Liver (tissue), 9 donors: Measurements from ENCODE around the gene GABRA5. TPM values are rescaled to one million over a fixed set of nuclear protein-coding genes. Genes with fewer than 3 reads are reported as not detected.

Experiments used
- DNase-seq: peaks from one replicate; pipeline ENCODE4 v3.0.0-alpha.2; 2017; ENCODE audit warnings: low spot score
- H3K27ac ChIP-seq, 2 donors: one replicate each; pipeline ENCODE4 v1.7.0; 2013; ENCODE audit warnings: inconsistent platforms in 2 of 2, low read length in 2 of 2, control low read depth in 1 of 2, low read depth in 1 of 2, mild to moderate bottlenecking in 1 of 2
- H3K27me3 ChIP-seq, 4 donors: one replicate each; pipeline versions ENCODE4 v1.6.1 to v1.7.0; 2013; ENCODE audit warnings: low read length in 3 of 4, inconsistent platforms in 1 of 4, mild to moderate bottlenecking in 1 of 4, moderate library complexity in 1 of 4; ENCODE audit not compliant: control insufficient read depth in 4 of 4, insufficient read depth in 4 of 4
- H3K36me3 ChIP-seq, 4 donors: one replicate each; pipeline versions ENCODE4 v1.6.1 to v1.7.0; 2013; ENCODE audit warnings: low read length in 3 of 4, mild to moderate bottlenecking in 3 of 4, low read depth in 1 of 4, moderate library complexity in 1 of 4; ENCODE audit not compliant: control insufficient read depth in 4 of 4, insufficient read depth in 3 of 4
- H3K4me1 ChIP-seq, 4 donors: one replicate each; pipeline versions ENCODE4 v1.6.1 to v1.7.0; 2013; ENCODE audit warnings: low read length in 3 of 4, mild to moderate bottlenecking in 3 of 4, moderate library complexity in 1 of 4; ENCODE audit not compliant: control insufficient read depth in 4 of 4, insufficient read depth in 4 of 4
- H3K4me3 ChIP-seq, 3 donors: one replicate each; pipeline versions ENCODE4 v1.6.1 to v1.7.0; 2013; ENCODE audit warnings: low read length in 3 of 3, control low read depth in 1 of 3, low read depth in 1 of 3, mild to moderate bottlenecking in 1 of 3
- H3K9ac ChIP-seq, 2 donors: one replicate each; pipeline ENCODE4 v1.7.0; 2013; ENCODE audit warnings: low read length in 2 of 2, mild to moderate bottlenecking in 2 of 2, moderate library complexity in 2 of 2, control low read depth in 1 of 2, low read depth in 1 of 2
- H3K9me3 ChIP-seq, 4 donors: one replicate each; pipeline versions ENCODE4 v1.6.1 to v1.7.0; 2013; ENCODE audit warnings: low read length in 3 of 4; ENCODE audit not compliant: control insufficient read depth in 4 of 4
- EGR1 ChIP-seq, 2 donors: IDR thresholded peaks; 2 replicates each; pipeline ENCODE4 v1.6.1; 2016 to 2018; ENCODE audit warnings: antibody characterized with exemption in 2 of 2, low read depth in 2 of 2
- FOXA1 ChIP-seq: IDR thresholded peaks from 2 replicates; pipeline ENCODE4 v1.6.1; 2016; ENCODE audit warnings: antibody characterized with exemption
- FOXA2 ChIP-seq: IDR thresholded peaks from 2 replicates; pipeline ENCODE4 v1.6.1; 2016; ENCODE audit warnings: antibody characterized with exemption
- GABPA ChIP-seq, 2 donors: IDR thresholded peaks in 1 of 2; conservative IDR thresholded peaks in 1 of 2; 2 replicates each; pipeline ENCODE4 v1.6.1; 2016; ENCODE audit warnings: antibody characterized with exemption in 2 of 2, mild to moderate bottlenecking in 1 of 2, moderate library complexity in 1 of 2
- HNF4A ChIP-seq, 2 donors: conservative IDR thresholded peaks; 2 replicates each; pipeline ENCODE4 v1.6.1; 2016; ENCODE audit warnings: antibody characterized with exemption in 2 of 2, mild to moderate bottlenecking in 2 of 2
- HNF4G ChIP-seq: IDR thresholded peaks from 2 replicates; pipeline ENCODE4 v1.6.1; 2016; ENCODE audit warnings: antibody characterized with exemption
- JUND ChIP-seq, 2 donors: IDR thresholded peaks; 2 replicates each; pipeline ENCODE4 v1.6.1; 2016; ENCODE audit warnings: antibody characterized with exemption in 2 of 2
- NR2F2 ChIP-seq: IDR thresholded peaks from 2 replicates; pipeline ENCODE4 v1.6.1; 2016; ENCODE audit warnings: antibody characterized with exemption
- RAD21 ChIP-seq, 2 donors: IDR thresholded peaks; 2 replicates each; pipeline ENCODE4 v1.6.1; 2016; ENCODE audit warnings: antibody characterized with exemption in 2 of 2, mild to moderate bottlenecking in 2 of 2
- RXRA ChIP-seq, 2 donors: IDR thresholded peaks; 2 replicates each; pipeline ENCODE4 v1.6.1; 2017 to 2018; ENCODE audit warnings: antibody characterized with exemption in 2 of 2, mild to moderate bottlenecking in 1 of 2
- SP1 ChIP-seq: IDR thresholded peaks from 2 replicates; pipeline ENCODE4 v1.6.1; 2018; ENCODE audit warnings: antibody characterized with exemption, mild to moderate bottlenecking
- TAF1 ChIP-seq: conservative IDR thresholded peaks from 2 replicates; pipeline ENCODE4 v1.6.1; 2016; ENCODE audit warnings: antibody characterized with exemption, mild to moderate bottlenecking
- YY1 ChIP-seq: IDR thresholded peaks from 2 replicates; pipeline ENCODE4 v1.6.1; 2016; ENCODE audit warnings: antibody characterized with exemption, mild to moderate bottlenecking
- WGBS: extraction: QIAGEN DNeasy Blood & Tissue Kit; methylation state at CpG from one replicate; pipeline ENCODE4 v1.1.7; 2013; 5-methylcytosine and 5-hydroxymethylcytosine counted together
- polyA plus RNA-seq, 2 donors: library from polyadenylated mRNA; stranded (reverse) in 1 of 2; unstranded in 1 of 2; fragments of 200-250 nt in 1 of 2; fragments of >200 nt in 1 of 2; fragmentation: Nextera tagmentation in 1 of 2; extraction: Ambion mirVana in 1 of 2; gene quantifications; one replicate each; pipeline versions ENCODE4 v1.2.1 to v1.2.3, GENCODE V29; 2013 to 2015
- total RNA-seq, 2 donors: library from RNA; depleted of rRNA; stranded (reverse); fragments of >200 nt; gene quantifications; one replicate each; pipeline ENCODE4 v1.2.3, GENCODE V29; 2014
- TF ChIP-seq, protein P1 (sequence below): IDR thresholded peaks from 2 replicates; pipeline ENCODE4 v1.6.1; 2016; ENCODE audit warnings: antibody characterized with exemption
- TF ChIP-seq, protein P2 (sequence below): IDR thresholded peaks from 2 replicates; pipeline ENCODE4 v1.6.1; 2016; ENCODE audit warnings: antibody characterized with exemption, mild to moderate bottlenecking
- TF ChIP-seq, protein P3 (sequence below): IDR thresholded peaks from 2 replicates; pipeline ENCODE4 v1.6.1; 2016; ENCODE audit warnings: antibody characterized with exemption
- TF ChIP-seq, protein P4 (sequence below): fragments of 150-350 bp; IDR thresholded peaks from 2 replicates; pipeline ENCODE4 v1.5.1; 2017; ENCODE audit warnings: improper control_type of control experiment, low read depth, low read length; ENCODE audit not compliant: missing input control
- TF ChIP-seq, protein P5 (sequence below): IDR thresholded peaks from 2 replicates; pipeline ENCODE4 v1.6.1; 2016; ENCODE audit warnings: antibody characterized with exemption
- donor health status: healthy.
- donor health status: healthy.
- donor health status: healthy.
- donor health status: healthy.
- donor health status: healthy.

GABRA5 gene
- total and polyA plus RNA-seq, 4 donors: not detected

DNA sequence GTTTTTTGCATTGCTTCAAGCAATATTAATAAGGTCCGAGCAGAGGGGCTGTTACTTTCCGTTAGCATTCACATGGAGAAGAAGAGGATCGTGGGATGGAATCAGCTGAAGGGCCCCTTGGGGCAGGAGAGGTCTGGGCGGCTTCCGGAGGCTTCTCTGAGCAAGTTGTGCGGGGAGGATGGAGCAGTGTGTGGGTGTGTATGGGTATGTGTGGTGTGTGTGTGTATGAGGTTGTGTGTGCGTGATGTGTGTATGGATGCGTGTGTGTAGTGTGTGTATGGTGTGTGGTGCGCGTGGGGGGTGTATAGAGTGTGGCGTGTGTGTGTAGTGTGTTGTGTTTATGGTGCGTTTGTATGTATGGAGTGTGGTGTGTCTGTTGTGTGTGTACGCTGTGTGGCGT lies 25.8 kb downstream of the GABRA5 start:
- 83% methylated on average over 14 of the region's 14 CpGs for WGBS
- Histone ChIP-seq H3K4me1 (peaks cover 0 to 10% (median 6%) of the 10 kb centered on the region in 4 donors), H3K36me3 (no peaks in the 10 kb centered on the region), H3K27ac (no peak overlapping the region), H3K9me3 (no peaks in the 10 kb centered on the region), H3K9ac (no peak overlapping the region), H3K4me3 (no peak overlapping the region), H3K27me3 (peaks cover 2 to 6% (median 3%) of the 10 kb centered on the region in 4 donors)
- no peak for TF ChIP-seq FOXA2
- TF ChIP-seq, protein P1, sequence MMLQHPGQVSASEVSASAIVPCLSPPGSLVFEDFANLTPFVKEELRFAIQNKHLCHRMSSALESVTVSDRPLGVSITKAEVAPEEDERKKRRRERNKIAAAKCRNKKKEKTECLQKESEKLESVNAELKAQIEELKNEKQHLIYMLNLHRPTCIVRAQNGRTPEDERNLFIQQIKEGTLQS: no peak
- TF ChIP-seq, protein P2, sequence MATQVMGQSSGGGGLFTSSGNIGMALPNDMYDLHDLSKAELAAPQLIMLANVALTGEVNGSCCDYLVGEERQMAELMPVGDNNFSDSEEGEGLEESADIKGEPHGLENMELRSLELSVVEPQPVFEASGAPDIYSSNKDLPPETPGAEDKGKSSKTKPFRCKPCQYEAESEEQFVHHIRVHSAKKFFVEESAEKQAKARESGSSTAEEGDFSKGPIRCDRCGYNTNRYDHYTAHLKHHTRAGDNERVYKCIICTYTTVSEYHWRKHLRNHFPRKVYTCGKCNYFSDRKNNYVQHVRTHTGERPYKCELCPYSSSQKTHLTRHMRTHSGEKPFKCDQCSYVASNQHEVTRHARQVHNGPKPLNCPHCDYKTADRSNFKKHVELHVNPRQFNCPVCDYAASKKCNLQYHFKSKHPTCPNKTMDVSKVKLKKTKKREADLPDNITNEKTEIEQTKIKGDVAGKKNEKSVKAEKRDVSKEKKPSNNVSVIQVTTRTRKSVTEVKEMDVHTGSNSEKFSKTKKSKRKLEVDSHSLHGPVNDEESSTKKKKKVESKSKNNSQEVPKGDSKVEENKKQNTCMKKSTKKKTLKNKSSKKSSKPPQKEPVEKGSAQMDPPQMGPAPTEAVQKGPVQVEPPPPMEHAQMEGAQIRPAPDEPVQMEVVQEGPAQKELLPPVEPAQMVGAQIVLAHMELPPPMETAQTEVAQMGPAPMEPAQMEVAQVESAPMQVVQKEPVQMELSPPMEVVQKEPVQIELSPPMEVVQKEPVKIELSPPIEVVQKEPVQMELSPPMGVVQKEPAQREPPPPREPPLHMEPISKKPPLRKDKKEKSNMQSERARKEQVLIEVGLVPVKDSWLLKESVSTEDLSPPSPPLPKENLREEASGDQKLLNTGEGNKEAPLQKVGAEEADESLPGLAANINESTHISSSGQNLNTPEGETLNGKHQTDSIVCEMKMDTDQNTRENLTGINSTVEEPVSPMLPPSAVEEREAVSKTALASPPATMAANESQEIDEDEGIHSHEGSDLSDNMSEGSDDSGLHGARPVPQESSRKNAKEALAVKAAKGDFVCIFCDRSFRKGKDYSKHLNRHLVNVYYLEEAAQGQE: no peak
- no peak for TF ChIP-seq YY1
- TF ChIP-seq, protein P3, sequence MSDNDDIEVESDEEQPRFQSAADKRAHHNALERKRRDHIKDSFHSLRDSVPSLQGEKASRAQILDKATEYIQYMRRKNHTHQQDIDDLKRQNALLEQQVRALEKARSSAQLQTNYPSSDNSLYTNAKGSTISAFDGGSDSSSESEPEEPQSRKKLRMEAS: no peak
- TF ChIP-seq TAF1: no peak
- no peak for TF ChIP-seq RXRA (IDR thresholded peaks at IDR 0.05)
- TF ChIP-seq GABPA (IDR thresholded peaks at IDR 0.05 in 1 of 2, conservative IDR thresholded peaks at IDR 0.05 in 1 of 2): no peak
- no peak for TF ChIP-seq NR2F2
- no peak for TF ChIP-seq FOXA1
- TF ChIP-seq RAD21 (IDR thresholded peaks at IDR 0.05): no peak
- TF ChIP-seq EGR1 (IDR thresholded peaks at IDR 0.05; ENCODE audit: low read depth in 2 of 2): no peak
- TF ChIP-seq HNF4G: no peak
- TF ChIP-seq JUND (IDR thresholded peaks at IDR 0.05): no peak
- no peak for TF ChIP-seq SP1
- TF ChIP-seq, protein P4, sequence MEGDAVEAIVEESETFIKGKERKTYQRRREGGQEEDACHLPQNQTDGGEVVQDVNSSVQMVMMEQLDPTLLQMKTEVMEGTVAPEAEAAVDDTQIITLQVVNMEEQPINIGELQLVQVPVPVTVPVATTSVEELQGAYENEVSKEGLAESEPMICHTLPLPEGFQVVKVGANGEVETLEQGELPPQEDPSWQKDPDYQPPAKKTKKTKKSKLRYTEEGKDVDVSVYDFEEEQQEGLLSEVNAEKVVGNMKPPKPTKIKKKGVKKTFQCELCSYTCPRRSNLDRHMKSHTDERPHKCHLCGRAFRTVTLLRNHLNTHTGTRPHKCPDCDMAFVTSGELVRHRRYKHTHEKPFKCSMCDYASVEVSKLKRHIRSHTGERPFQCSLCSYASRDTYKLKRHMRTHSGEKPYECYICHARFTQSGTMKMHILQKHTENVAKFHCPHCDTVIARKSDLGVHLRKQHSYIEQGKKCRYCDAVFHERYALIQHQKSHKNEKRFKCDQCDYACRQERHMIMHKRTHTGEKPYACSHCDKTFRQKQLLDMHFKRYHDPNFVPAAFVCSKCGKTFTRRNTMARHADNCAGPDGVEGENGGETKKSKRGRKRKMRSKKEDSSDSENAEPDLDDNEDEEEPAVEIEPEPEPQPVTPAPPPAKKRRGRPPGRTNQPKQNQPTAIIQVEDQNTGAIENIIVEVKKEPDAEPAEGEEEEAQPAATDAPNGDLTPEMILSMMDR: no peak
- TF ChIP-seq HNF4A (conservative IDR thresholded peaks at IDR 0.05): no peak
- TF ChIP-seq, protein P5, sequence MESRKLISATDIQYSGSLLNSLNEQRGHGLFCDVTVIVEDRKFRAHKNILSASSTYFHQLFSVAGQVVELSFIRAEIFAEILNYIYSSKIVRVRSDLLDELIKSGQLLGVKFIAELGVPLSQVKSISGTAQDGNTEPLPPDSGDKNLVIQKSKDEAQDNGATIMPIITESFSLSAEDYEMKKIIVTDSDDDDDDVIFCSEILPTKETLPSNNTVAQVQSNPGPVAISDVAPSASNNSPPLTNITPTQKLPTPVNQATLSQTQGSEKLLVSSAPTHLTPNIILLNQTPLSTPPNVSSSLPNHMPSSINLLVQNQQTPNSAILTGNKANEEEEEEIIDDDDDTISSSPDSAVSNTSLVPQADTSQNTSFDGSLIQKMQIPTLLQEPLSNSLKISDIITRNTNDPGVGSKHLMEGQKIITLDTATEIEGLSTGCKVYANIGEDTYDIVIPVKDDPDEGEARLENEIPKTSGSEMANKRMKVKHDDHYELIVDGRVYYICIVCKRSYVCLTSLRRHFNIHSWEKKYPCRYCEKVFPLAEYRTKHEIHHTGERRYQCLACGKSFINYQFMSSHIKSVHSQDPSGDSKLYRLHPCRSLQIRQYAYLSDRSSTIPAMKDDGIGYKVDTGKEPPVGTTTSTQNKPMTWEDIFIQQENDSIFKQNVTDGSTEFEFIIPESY: no peak
- DNase-seq: no peak
